22Rv1 (cell line): ENCODE measurements around the gene TMEM62.

Source experiments
- CTCF ChIP-seq: fragments of 450-650 bp; IDR thresholded peaks from 2 replicates; pipeline ENCODE4 v1.5.1; 2017; ENCODE audit warnings: mild to moderate bottlenecking
- ZFX ChIP-seq: fragments of 450-650 bp; IDR thresholded peaks from 2 replicates; pipeline ENCODE4 v1.6.1; 2017; ENCODE audit warnings: antibody characterized with exemption, borderline replicate concordance

DNA sequence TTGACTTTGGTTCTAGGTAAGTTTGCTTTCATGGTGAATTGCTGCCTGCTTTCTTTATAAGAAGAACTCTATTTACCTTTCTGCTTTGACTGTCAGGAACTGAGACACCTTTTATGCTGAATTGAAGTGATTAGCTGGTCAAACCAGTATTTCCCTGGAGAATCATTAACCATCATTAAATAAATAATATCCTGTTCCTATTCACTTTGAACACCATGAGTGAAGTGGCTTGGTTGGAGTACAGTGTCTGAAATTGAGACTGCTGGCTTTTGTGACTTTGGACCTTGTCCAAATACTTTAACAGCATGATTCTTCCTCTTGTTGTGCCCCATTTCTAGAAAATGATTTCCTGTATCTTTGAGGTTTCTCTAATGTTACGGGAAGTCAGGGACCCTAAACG is 5.6 kb upstream of the TMEM62 start:
- TF ChIP-seq CTCF, result no peak
- TF ChIP-seq ZFX, result no peak
